ENCODE data around the gene PRR16.
"Not testable (repeated sequence)": the region's sequence is repeated elsewhere in the genome, so short reads cannot be mapped to it uniquely, and the experiment has no call there.

PRR16 gene

DNA sequence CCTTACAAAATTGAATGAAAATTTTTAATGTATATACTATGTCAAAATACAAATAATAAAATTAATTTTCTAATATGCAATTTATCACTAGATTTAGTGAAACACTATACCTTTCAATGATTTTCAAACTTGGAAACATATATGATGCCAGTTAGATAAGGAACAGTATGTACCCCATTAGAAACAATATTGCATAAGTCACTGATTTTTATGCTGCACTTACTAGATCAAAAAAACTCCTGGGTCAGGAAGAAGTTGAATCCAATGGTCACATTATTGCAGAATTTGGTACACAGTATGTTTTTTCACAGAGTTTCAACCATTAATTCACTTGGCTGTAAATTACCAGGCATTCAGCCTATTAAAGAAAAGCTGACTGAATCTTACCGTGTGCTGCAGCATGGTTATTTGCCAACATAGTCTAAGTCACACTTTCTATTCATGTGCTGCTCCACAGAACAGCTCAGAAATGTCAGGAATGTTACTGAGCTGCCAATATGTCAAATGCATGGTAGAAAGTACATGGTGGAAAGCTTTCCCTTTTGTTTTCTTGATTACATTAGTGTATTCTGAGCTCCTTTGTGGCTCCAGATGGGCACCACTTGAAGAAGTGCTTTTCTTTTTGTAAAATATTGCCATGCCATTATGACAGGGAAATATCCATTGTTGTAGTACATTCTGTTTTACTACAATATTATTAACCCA is 9.9 kb upstream of the PRR16 start:
- H3K4me3 ChIP-seq (ENCODE audit: low read depth, low read length) = no peak overlapping the region
- no peak for DNase-seq (ENCODE audit: low read depth)
- TF ChIP-seq POLR2A (IDR thresholded peaks at IDR 0.05; ENCODE audit: extremely low read depth, insufficient read length) = no peak
- TF ChIP-seq CTCF (IDR thresholded peaks at IDR 0.05; ENCODE audit: low read depth, low read length) = no peak
- TF ChIP-seq, protein P1, sequence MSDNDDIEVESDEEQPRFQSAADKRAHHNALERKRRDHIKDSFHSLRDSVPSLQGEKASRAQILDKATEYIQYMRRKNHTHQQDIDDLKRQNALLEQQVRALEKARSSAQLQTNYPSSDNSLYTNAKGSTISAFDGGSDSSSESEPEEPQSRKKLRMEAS (IDR thresholded peaks at IDR 0.05; ENCODE audit: low read depth, low read length) = no peak

GRCh38 chr5:120456006-120456405 is 8.1 kb upstream of the PRR16 start:
- TF ChIP-seq POLR2A (IDR thresholded peaks at IDR 0.05; ENCODE audit: extremely low read depth, insufficient read length) (no peak), MYC (IDR thresholded peaks at IDR 0.05; ENCODE audit: low read depth, low read length) (no peak), CTCF (IDR thresholded peaks at IDR 0.05; ENCODE audit: low read depth, low read length) (no peak)
- TF ChIP-seq, protein P1 (IDR thresholded peaks at IDR 0.05; ENCODE audit: low read depth, low read length) = no peak

DNA sequence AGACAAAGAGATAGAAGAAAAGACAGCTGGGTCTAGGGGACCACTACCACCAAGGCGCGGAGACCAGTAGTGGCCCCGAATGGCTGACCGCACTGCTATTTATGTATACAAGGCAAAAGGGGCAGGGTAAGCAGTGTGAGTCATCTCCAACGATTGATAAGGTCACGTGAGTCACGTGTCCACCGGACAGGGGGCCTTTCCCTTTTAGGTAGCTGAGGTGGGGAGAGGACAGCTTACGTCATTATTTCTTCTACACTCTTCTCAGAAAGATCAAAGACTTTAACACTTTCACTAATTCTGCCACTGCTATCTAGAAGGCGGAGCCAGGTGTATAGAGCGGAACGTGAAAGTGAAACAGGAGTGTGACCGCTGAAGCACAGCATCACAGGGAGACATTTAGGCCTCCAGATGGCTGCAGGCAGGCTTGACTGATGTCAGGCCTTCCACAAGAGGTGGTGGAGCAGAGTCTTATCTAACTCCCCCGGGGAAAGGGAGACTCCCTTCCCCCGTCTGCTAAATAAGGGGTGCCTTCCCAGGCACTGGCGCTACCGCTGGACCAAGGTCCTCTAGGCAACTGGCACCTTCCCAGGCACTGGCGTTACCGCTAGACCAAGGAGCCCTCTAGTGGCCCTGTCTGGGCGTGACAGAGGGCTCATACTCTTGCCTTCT is 6.1 kb upstream of the PRR16 start:
- TF ChIP-seq CTCF (IDR thresholded peaks at IDR 0.05; ENCODE audit: low read depth, low read length) = peak; percentile 62
- no peak for TF ChIP-seq POLR2A (IDR thresholded peaks at IDR 0.05; ENCODE audit: extremely low read depth, insufficient read length)
- DNase-seq (ENCODE audit: low read depth) = peak; percentile 58
- no peak overlapping the region for H3K4me3 ChIP-seq (ENCODE audit: low read depth, low read length)

More at GRCh38 chr5:120456006-120456405, 8.1 kb upstream of the PRR16 start:
- no peak for DNase-seq (ENCODE audit: low read depth)
- H3K4me3 ChIP-seq (ENCODE audit: low read depth, low read length) = no peak overlapping the region

GRCh38 chr5:120458508-120458847 is 5.6 kb upstream of the PRR16 start:
- not testable (repeated sequence) for H3K4me3 ChIP-seq (ENCODE audit: low read depth, low read length); DNase-seq (ENCODE audit: low read depth)

DNA sequence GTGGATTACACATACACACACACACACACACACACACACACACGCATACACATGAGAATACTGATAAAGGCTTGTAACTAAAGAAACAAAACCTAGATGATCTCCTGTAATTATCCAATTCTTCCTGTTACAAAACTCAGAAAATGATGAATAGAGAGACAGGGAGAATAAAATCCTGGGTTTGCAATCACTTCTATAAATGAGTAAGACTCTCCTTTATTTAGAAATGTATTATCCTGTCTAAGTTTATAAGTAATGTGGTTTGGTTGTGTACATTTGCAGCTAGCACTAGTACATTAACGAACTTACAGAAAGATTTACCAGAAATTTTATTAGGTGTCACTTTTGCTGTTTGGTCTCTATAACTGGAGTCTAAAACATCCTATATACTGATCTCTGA is 2.8 kb upstream of the PRR16 start:
- no peak for DNase-seq (ENCODE audit: low read depth)
- H3K4me3 ChIP-seq (ENCODE audit: low read depth, low read length) = no peak overlapping the region
- no peak for TF ChIP-seq MYC (IDR thresholded peaks at IDR 0.05; ENCODE audit: low read depth, low read length)
- TF ChIP-seq, protein P1 (IDR thresholded peaks at IDR 0.05; ENCODE audit: low read depth, low read length) = no peak
- no peak for TF ChIP-seq CTCF (IDR thresholded peaks at IDR 0.05; ENCODE audit: low read depth, low read length)
- no peak for TF ChIP-seq POLR2A (IDR thresholded peaks at IDR 0.05; ENCODE audit: extremely low read depth, insufficient read length)

GRCh38 chr5:120463006-120463680 is 957 bp upstream of the PRR16 start:
- 0 out of 2 replicates have a peak, but pooled peaks have one; percentile 14 for TF ChIP-seq MYC (IDR thresholded peaks at IDR 0.05; ENCODE audit: low read depth, low read length)
- TF ChIP-seq, protein P1 (IDR thresholded peaks at IDR 0.05; ENCODE audit: low read depth, low read length) = no peak
- H3K4me3 ChIP-seq (ENCODE audit: low read depth, low read length) = no peak overlapping the region
- DNase-seq (ENCODE audit: low read depth) = peak; percentile 50
